ENCODE results near the gene PAIP2B.
"Not testable (repeated sequence)": the region's sequence is repeated elsewhere in the genome, so short reads cannot be mapped to it uniquely, and the experiment has no call there.

PAIP2B gene

DNA sequence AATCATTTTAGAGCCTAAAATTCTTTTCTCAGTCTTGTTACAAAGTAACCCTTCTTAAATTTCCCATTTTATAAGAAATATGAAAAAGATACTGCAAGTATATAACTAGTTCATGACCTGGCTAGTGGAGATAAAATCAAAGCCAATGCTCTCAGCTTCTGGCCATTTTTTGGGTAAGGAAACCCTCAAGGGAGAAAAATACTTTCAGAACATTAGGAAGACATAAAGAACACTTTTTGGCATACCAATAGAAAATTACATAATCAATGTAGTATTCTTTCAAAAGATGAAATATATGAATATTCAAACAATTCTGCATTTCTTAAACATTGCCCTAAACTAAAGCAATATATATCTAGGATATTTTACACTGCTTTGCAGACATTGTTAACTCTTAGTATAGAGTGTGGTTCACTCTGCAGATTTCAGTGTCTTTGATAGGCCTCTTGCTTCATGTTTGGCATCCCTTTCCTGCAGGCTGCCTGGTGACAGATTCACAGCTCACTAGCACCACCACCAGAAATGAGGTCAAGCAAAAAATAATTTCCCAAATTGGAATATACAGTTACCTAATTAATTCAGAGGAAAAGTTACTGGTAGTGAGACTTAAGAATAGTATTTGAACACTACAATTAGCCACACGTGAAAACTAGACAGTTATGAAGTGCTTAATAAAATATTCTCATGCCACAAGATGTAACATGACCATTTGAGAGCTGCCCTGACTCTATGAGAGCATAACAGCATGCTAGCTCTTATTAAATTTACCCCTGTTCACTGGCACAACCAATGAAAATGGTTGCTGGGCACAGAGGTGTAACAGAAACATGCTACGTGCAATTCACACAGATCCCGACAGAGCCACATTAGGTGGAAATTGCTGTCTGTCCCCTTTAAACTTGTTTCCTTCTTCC, 36.0 kb downstream of the PAIP2B start:
- DNase-seq (ENCODE audit: extremely low spot score) = peak; percentile 24
- no peak for TF ChIP-seq LEF1 (IDR thresholded peaks at IDR 0.05; ENCODE audit: borderline replicate concordance)
- no peak for TF ChIP-seq L3MBTL2 (conservative IDR thresholded peaks at IDR 0.05)
- no peak for TF ChIP-seq TARDBP (IDR thresholded peaks at IDR 0.05)
- no peak for TF ChIP-seq NFRKB (IDR thresholded peaks at IDR 0.05)
- no peak for TF ChIP-seq FOXA1 (IDR thresholded peaks at IDR 0.05)
- no peak for TF ChIP-seq ELF4 (IDR thresholded peaks at IDR 0.05)
- TF ChIP-seq PKNOX1 (IDR thresholded peaks at IDR 0.05) = no peak
- no peak for TF ChIP-seq FOXK2 (IDR thresholded peaks at IDR 0.05)
- TF ChIP-seq ZNF384 (IDR thresholded peaks at IDR 0.05) = no peak
- no peak for TF ChIP-seq FOXM1 (IDR thresholded peaks at IDR 0.05; ENCODE audit: borderline replicate concordance)
- ChIA-PET CTCF (interaction anchor here (1.2 to 1.4 kb wide), 3 partner anchors 15 to 68 kb away, joined by 4 to 6 read pairs (median 4); no protein-coding TSS in a partner anchor), POLR2A (no interaction called here)

DNA sequence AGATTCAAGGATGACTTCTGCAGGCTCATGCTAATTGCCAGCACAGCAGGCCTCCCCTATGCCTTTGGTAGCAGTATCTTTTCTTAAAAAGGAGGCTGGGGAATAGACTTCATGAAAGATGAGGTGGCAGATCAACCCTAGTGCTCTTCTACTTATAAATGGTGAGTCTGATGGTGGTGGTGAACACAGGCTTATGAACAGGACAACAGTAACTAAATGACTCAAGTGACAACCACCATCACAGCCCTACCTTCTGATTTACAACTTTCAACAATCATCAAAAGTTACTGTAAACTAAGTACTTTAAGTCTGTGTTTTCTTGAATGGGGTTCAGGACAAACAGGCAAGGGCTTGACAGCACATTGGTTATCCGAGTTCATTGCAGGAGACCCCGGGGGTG, 39.3 kb downstream of the PAIP2B start:
- no peak for TF ChIP-seq PKNOX1 (IDR thresholded peaks at IDR 0.05)
- TF ChIP-seq NFRKB (IDR thresholded peaks at IDR 0.05) = no peak
- TF ChIP-seq HDGF (IDR thresholded peaks at IDR 0.05; ENCODE audit: borderline replicate concordance) = no peak
- no peak for TF ChIP-seq FOXM1 (IDR thresholded peaks at IDR 0.05; ENCODE audit: borderline replicate concordance)
- no peak for TF ChIP-seq SUZ12 (IDR thresholded peaks at IDR 0.05)
- TF ChIP-seq SP1 (IDR thresholded peaks at IDR 0.05) = no peak
- no peak for TF ChIP-seq LEF1 (IDR thresholded peaks at IDR 0.05; ENCODE audit: borderline replicate concordance)
- TF ChIP-seq FOXK2 (IDR thresholded peaks at IDR 0.05) = no peak
- no peak for TF ChIP-seq CTBP1 (IDR thresholded peaks at IDR 0.05; ENCODE audit: borderline replicate concordance)
- TF ChIP-seq L3MBTL2 (conservative IDR thresholded peaks at IDR 0.05) = no peak
- no peak for TF ChIP-seq ZNF384 (IDR thresholded peaks at IDR 0.05)
- TF ChIP-seq FOXA1 (IDR thresholded peaks at IDR 0.05) = no peak
- TF ChIP-seq ELF4 (IDR thresholded peaks at IDR 0.05) = no peak
- DNase-seq (ENCODE audit: extremely low spot score) = no peak
- POLR2A ChIA-PET = no interaction called here
- CTCF ChIA-PET = no interaction called here

- ChIA-PET CTCF (no interaction called here), POLR2A (no interaction called here)
- TF ChIP-seq SUZ12 (IDR thresholded peaks at IDR 0.05) = no peak
- no peak for TF ChIP-seq HDGF (IDR thresholded peaks at IDR 0.05; ENCODE audit: borderline replicate concordance)
- TF ChIP-seq BHLHE40 (IDR thresholded peaks at IDR 0.05; ENCODE audit: borderline replicate concordance) = no peak
- TF ChIP-seq ELF4 (IDR thresholded peaks at IDR 0.05) = no peak
- no peak for DNase-seq (ENCODE audit: extremely low spot score)
Measured at GRCh38 chr2:71186973-71187372, 39.9 kb downstream of the PAIP2B start.

GRCh38 chr2:71183306-71184115, 43.4 kb downstream of the PAIP2B start:
- POLR2A ChIA-PET; CTCF ChIA-PET; DNase-seq (ENCODE audit: extremely low spot score): not testable (repeated sequence)

GRCh38 chr2:71181316-71181715, 45.6 kb downstream of the PAIP2B start:
- ChIA-PET POLR2A (no interaction called here), CTCF (interaction anchor here (0.6 kb wide), 1 partner anchor 107 kb away, joined by 3 read pairs; no protein-coding TSS in a partner anchor)
- TF ChIP-seq L3MBTL2 (conservative IDR thresholded peaks at IDR 0.05) (no peak), TARDBP (IDR thresholded peaks at IDR 0.05) (no peak), PKNOX1 (IDR thresholded peaks at IDR 0.05) (no peak), FOXK2 (IDR thresholded peaks at IDR 0.05) (no peak), ARNT (IDR thresholded peaks at IDR 0.05) (no peak), NFRKB (IDR thresholded peaks at IDR 0.05) (no peak), LEF1 (IDR thresholded peaks at IDR 0.05; ENCODE audit: borderline replicate concordance) (no peak), HDGF (IDR thresholded peaks at IDR 0.05; ENCODE audit: borderline replicate concordance) (no peak)
- no peak for DNase-seq (ENCODE audit: extremely low spot score)

- CTCF ChIA-PET; DNase-seq (ENCODE audit: extremely low spot score); POLR2A ChIA-PET: not testable (repeated sequence)
Measured at GRCh38 chr2:71178836-71179235, 48.1 kb downstream of the PAIP2B start.

GRCh38 chr2:71174207-71174606, 52.7 kb downstream of the PAIP2B start:
- ChIA-PET CTCF (no interaction called here), POLR2A (no interaction called here)
- TF ChIP-seq ELF4 (IDR thresholded peaks at IDR 0.05) = no peak
- no peak for TF ChIP-seq ARNT (IDR thresholded peaks at IDR 0.05)
- TF ChIP-seq ZNF384 (IDR thresholded peaks at IDR 0.05) = no peak
- no peak for TF ChIP-seq HDGF (IDR thresholded peaks at IDR 0.05; ENCODE audit: borderline replicate concordance)
- no peak for TF ChIP-seq SUZ12 (IDR thresholded peaks at IDR 0.05)
- TF ChIP-seq L3MBTL2 (conservative IDR thresholded peaks at IDR 0.05) = no peak
- no peak for TF ChIP-seq SP1 (IDR thresholded peaks at IDR 0.05)
- no peak for TF ChIP-seq TARDBP (IDR thresholded peaks at IDR 0.05)
- TF ChIP-seq FOXM1 (IDR thresholded peaks at IDR 0.05; ENCODE audit: borderline replicate concordance) = no peak
- TF ChIP-seq PKNOX1 (IDR thresholded peaks at IDR 0.05) = no peak
- no peak for TF ChIP-seq BHLHE40 (IDR thresholded peaks at IDR 0.05; ENCODE audit: borderline replicate concordance)
- no peak for TF ChIP-seq LEF1 (IDR thresholded peaks at IDR 0.05; ENCODE audit: borderline replicate concordance)
- no peak for TF ChIP-seq FOXA1 (IDR thresholded peaks at IDR 0.05)
- TF ChIP-seq NFRKB (IDR thresholded peaks at IDR 0.05) = no peak
- TF ChIP-seq FOXK2 (IDR thresholded peaks at IDR 0.05) = no peak
- TF ChIP-seq CTBP1 (IDR thresholded peaks at IDR 0.05; ENCODE audit: borderline replicate concordance) = no peak
- no peak for DNase-seq (ENCODE audit: extremely low spot score)

Measured in HEK293T (cell line).